Endothelial cell (in vitro differentiated cells): Measurements from ENCODE around the gene ENPP3. TPM values are rescaled to one million over a fixed set of nuclear protein-coding genes. Genes with fewer than 3 reads are reported as not detected.

ENCODE experiments used
- DNase-seq: peaks from one replicate; pipeline ENCODE4 v3.0.0; 2021; ENCODE audit warnings: low spot score
- H3K27ac Mint-ChIP-seq: one replicate; pipeline ENCODE4 v1.8.0; 2021; ENCODE audit warnings: mixed read lengths, inconsistent platforms; ENCODE audit not compliant: unreplicated experiment
- H3K27me3 Mint-ChIP-seq: one replicate; pipeline ENCODE4 v1.8.0; 2021; ENCODE audit warnings: mild to moderate bottlenecking, moderate library complexity, mixed read lengths, inconsistent platforms; ENCODE audit not compliant: unreplicated experiment
- H3K36me3 Mint-ChIP-seq: one replicate; pipeline ENCODE4 v1.8.0; 2021; ENCODE audit warnings: mild to moderate bottlenecking, low read depth, mixed read lengths, inconsistent platforms; ENCODE audit not compliant: unreplicated experiment
- H3K4me1 Mint-ChIP-seq: one replicate; pipeline ENCODE4 v1.8.0; 2021; ENCODE audit warnings: mild to moderate bottlenecking, mixed read lengths, inconsistent platforms; ENCODE audit not compliant: unreplicated experiment
- H3K4me3 Mint-ChIP-seq: one replicate; pipeline ENCODE4 v1.8.0; 2021; ENCODE audit warnings: mild to moderate bottlenecking, mixed read lengths, inconsistent platforms; ENCODE audit not compliant: unreplicated experiment
- H3K9me3 Mint-ChIP-seq: one replicate; pipeline ENCODE4 v1.8.0; 2021; ENCODE audit warnings: mixed read lengths, inconsistent platforms; ENCODE audit not compliant: unreplicated experiment
- total RNA-seq: library from RNA; stranded (reverse); fragmentation: NEBNext Ultra II Directional; extraction: Animal tissue kit (Norgen Biotek cat#: 25700); gene quantifications from one replicate; pipeline ENCODE4 v1.2.1, GENCODE V29; 2021; ENCODE audit not compliant: unreplicated experiment
- TF ChIP-seq, protein P1 (sequence below): fragments of 200-600 bp; sonication (generic); IDR thresholded peaks from one replicate; pipeline ENCODE4 v1.5.0; 2021; ENCODE audit warnings: antibody characterized with exemption; ENCODE audit not compliant: unreplicated experiment

Gene ENPP3
- total RNA-seq, 1 donor from 2014 or later: 0.64 TPM

DNA sequence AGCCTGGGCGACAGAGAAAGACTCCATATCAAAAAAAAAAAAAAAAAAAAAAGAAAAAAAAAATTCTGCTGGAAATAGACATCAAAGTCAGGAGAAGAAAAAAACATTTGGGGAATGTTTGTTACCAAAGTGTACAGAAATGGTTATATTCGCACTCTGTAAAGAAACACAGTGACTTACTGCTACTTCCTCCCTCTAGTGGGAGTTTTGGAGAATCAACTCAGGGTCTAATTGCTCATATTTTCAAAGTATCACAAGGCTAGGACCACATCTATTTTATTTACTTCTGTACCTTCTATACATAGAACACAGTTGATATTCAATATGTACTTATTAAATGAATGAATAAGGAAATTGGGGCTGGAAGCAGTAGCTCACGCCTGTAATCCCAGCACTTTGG lies 39.7 kb upstream of the ENPP3 start:
- no peaks in the 10 kb centered on the region for H3K27me3 Mint-ChIP-seq
- H3K36me3 Mint-ChIP-seq: peaks cover 29% of the 10 kb centered on the region
- no peak overlapping the region for H3K4me3 Mint-ChIP-seq
- no peak overlapping the region for H3K27ac Mint-ChIP-seq
- TF ChIP-seq, protein P1, sequence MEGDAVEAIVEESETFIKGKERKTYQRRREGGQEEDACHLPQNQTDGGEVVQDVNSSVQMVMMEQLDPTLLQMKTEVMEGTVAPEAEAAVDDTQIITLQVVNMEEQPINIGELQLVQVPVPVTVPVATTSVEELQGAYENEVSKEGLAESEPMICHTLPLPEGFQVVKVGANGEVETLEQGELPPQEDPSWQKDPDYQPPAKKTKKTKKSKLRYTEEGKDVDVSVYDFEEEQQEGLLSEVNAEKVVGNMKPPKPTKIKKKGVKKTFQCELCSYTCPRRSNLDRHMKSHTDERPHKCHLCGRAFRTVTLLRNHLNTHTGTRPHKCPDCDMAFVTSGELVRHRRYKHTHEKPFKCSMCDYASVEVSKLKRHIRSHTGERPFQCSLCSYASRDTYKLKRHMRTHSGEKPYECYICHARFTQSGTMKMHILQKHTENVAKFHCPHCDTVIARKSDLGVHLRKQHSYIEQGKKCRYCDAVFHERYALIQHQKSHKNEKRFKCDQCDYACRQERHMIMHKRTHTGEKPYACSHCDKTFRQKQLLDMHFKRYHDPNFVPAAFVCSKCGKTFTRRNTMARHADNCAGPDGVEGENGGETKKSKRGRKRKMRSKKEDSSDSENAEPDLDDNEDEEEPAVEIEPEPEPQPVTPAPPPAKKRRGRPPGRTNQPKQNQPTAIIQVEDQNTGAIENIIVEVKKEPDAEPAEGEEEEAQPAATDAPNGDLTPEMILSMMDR: no peak
- H3K4me1 Mint-ChIP-seq: no peaks in the 10 kb centered on the region
- no peak for DNase-seq
- H3K9me3 Mint-ChIP-seq: no peaks in the 10 kb centered on the region

DNA sequence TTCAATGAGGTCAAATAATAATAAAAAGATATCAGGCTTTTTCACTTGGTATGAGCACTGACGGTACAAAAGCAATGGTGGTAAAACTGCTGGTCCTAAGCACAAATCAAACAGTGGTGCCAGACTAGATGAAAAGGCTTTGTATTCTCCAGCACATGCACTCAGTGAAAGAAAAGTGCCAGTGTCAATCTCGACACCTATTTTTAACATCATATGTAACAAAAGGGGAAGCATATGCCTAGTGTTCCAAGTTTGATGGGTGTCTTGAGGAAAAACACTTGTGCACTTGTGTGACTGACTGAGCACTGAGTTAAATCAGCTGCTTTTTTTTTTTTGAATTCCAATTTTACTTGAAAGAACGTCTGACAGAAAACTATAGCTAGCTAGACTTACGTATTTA lies 36.4 kb upstream of the ENPP3 start:
- Mint-ChIP-seq H3K27me3 (no peaks in the 10 kb centered on the region), H3K9me3 (no peaks in the 10 kb centered on the region), H3K27ac (no peak overlapping the region), H3K4me1 (no peaks in the 10 kb centered on the region), H3K4me3 (no peak overlapping the region), H3K36me3 (peaks cover 14% of the 10 kb centered on the region)
- no peak for DNase-seq
- TF ChIP-seq, protein P1: no peak

DNA sequence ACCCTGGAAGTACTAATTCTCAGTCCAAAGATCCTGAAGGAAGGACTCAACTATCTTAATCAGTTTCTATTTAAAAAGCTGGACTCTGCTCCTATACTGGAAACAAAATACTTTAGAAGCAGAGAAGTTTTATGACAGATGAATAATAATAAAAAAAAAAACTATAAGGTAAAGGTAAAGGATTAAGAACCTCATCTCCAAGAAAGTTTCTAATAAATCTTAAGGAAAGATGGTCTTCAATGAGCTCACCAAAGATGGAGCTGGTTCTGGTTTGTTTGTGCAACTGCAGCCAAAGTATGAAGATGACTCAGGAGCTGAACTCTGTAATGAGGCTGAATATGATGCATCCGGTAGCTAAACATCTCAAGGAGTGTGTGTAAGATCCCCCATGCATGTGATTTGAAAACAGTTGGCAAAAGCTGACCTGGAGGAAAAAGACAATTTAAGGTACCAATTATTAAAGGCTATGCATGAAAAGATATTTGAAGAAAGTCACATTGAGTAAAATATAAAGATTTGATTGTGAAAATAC lies 34.3 kb upstream of the ENPP3 start:
- Mint-ChIP-seq H3K4me1 (no peaks in the 10 kb centered on the region), H3K27me3 (no peaks in the 10 kb centered on the region), H3K27ac (no peak overlapping the region), H3K9me3 (no peaks in the 10 kb centered on the region), H3K36me3 (peaks cover 10% of the 10 kb centered on the region), H3K4me3 (no peak overlapping the region)
- DNase-seq: no peak
- TF ChIP-seq, protein P1: no peak

DNA sequence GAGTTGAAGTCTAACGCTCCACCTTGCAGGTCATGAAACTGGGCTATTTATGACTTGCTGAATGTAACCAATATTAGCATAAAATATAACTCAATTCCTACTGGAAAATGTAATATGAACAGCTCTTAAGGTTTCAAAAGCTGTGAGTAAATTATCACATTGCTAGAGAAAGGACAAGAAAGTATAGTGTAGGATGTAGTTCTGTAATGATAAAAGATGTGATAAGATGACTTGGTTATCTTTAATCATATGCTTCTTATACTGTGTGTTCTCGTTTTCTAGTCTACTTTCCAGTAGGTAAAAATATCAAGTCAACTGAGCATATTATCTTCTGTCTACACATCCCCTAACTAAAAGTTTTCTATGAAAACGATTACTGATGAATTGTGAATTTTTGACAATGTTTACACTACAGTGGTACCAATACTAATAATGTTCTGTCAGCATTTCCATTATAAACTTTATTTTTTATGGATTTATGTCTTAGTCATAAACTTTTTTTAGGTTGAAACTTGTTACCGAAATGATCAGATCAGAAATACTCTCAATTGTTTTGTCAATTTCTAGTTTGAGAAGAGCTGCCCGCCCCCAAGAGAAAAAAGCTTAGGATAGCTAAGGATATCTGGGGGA lies 23.7 kb upstream of the ENPP3 start:
- H3K4me3 Mint-ChIP-seq: no peak overlapping the region
- H3K27me3 Mint-ChIP-seq: no peaks in the 10 kb centered on the region
- TF ChIP-seq, protein P1: no peak
- H3K9me3 Mint-ChIP-seq: no peaks in the 10 kb centered on the region
- peaks cover 16% of the 10 kb centered on the region for H3K36me3 Mint-ChIP-seq
- no peaks in the 10 kb centered on the region for H3K4me1 Mint-ChIP-seq
- H3K27ac Mint-ChIP-seq: no peak overlapping the region
- no peak for DNase-seq

DNA sequence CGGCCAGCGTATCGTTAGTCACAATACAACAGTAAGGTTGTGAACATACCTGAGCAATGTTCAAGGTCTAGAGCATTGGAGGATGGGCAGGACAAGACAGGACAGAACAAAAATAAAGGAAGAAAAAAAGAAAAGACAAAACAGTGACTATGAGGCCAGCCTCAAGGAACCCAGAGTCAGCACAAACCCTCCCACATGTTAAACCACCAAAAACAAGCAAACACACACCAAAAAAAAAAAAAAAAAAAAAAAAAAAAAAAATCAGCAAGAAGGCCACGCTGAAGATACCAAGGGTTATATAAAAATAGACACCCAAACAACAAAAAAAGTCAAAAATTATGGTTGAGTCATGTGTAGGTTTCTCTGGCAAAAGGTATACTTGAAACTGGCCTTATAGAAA lies 21.8 kb upstream of the ENPP3 start:
- Mint-ChIP-seq H3K4me3 (no peak overlapping the region), H3K27me3 (no peaks in the 10 kb centered on the region), H3K9me3 (no peaks in the 10 kb centered on the region), H3K27ac (no peak overlapping the region), H3K36me3 (peaks cover 16% of the 10 kb centered on the region), H3K4me1 (no peaks in the 10 kb centered on the region)
- TF ChIP-seq, protein P1: no peak
- DNase-seq: no peak
